ENCODE results near the gene PHPT1.
"Not testable (repeated sequence)": the region's sequence is repeated elsewhere in the genome, so short reads cannot be mapped to it uniquely, and the experiment has no call there.

PHPT1 gene

DNA sequence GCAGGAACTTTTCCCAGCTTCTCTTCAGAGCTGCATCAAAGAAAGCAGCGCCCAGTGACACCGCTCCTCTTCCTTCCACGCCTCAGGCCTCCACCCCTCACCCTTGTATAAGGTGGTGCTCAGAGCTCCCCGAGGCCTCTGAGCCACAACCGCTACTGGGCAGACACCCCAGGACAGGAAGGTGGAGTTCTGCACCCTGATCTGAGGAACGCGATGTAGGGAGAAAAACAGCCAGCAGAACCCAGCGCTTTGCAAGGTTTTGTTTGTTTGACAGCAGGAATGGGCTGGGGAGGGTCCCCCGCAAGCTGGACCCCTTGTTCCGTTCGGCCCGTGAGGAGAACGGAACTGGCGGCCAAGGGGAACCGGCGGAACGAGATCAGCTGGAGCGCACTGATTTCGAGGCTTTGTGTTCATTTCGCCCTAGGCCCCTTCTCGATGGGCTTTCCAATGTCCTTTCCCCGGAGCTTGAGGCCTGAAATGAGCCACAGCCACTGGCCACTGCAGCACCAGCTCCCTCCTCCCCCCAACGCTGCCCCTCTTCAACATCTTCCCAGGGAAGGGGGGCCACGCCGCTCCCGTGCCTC lies 12.8 kb downstream of the PHPT1 start:
- no peak for DNase-seq

DNA sequence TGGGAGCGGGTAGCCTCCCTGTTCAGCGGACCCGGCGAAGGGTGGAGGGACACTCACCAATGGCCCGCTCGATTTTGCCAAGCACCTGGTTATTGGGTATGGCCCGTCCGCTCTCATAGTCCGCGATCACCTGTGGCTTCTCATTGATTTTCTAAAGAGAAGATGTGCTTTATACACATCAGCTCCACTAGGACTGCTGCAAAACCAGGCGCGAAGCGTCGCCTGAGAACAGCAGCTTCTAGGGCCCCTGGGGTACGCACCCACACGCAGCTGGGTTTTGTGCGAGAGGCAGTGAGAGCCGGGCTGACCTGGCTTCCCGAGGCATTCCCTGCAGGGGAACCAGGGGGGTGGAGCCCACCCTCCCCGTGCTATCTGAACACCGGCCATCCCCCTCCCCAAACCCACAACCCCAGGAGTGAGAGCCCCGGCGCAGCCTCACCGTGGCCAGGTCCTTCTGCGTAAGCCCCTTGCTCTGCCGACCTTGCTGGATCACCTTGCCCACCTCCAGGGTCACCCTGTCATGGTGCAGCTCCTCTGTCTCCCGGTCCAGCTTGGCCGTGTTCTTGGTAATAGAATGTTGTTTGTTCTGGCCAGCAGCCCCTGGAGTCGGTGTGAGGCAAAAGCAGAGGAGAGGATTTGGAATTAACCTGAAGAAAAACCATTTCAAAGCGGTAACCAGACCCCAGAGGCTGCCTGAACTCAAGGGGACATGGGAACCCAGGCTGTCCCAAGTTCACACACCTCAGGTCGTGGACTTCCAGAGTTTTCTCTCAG lies 13.8 kb downstream of the PHPT1 start:
- DNase-seq, result no peak

DNA sequence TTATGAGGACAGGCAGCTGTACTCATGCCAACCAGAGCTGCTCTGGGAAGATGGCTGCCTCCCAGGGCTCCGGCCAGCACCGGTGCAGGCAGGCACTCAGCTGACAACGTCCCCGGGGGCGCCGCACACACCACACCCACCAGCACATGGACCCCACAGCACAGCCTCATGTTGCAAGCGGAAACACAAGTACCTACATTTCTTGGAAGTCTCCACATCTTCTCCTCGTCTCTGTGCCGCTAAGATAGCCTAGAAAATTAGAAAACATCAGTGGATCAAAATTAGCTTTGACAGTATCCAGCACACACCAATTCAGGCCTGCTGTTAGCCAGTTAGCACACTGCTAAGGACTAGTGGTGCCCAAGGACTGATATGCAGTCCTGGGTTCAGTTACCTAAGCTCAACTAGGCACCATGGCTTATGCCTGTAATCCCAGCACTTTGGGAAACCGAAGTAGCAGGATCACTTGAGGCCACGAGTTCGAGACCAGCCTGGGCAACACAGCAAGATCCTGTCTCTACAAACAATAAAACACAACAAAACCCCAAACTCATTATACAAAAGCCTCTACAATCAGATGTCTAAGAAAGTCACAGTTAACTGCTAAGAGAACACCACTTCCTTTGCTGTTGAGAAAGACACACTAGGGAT lies 14.5 kb downstream of the PHPT1 start:
- no peak for DNase-seq

DNA sequence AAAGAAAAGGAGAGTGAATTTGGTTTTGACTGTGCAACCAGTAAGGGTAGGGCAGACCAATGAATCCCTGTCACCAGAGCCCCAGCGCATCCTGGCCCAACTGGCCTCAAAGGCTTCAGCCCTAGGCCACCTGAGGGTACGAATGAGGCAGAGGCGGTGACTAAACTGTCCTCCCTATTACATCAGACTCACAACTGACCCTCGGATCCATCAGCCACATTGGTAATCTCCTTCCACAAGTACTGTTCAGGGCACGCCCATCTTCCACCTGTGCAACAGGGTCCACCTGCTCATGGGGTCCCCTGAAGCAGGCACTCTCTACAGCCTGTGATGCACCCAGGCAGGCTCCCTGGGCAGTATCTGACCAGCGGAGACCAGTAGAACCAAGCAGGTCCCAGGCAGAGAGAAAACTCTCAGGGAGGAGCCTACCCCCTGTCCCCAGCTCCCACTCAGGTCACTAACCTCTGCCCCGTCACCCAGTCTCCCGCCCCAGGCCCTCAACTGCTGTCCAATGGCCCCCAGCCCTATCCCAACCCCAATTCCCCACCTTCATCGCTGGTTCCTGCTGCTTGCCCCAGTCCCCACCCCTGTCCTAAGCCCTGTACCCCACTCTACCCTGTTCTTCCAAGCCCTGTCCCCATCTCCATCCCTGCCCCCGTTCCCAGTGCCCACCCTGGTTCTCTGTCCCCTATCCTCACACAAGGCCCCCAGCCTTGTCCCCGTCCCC lies 16.0 kb downstream of the PHPT1 start:
- no peak for DNase-seq

DNA sequence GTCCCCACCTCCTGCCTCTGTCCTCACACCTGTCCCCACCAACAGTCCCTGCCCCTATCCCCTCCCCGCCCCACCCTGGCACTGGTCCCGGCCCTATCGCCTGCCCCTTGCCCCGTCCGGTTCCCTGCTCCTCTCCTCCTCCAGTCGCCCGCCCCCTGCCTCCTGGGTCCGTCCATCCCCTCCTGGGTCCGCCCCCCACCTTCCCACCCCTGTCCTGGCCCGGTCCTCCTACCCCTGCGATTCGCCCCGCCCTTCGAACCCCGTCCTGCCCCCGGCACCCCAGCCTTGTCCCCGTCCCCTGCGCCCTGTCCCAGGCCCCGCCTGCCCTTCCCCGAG lies 16.5 kb downstream of the PHPT1 start:
- DNase-seq, result no peak

DNA sequence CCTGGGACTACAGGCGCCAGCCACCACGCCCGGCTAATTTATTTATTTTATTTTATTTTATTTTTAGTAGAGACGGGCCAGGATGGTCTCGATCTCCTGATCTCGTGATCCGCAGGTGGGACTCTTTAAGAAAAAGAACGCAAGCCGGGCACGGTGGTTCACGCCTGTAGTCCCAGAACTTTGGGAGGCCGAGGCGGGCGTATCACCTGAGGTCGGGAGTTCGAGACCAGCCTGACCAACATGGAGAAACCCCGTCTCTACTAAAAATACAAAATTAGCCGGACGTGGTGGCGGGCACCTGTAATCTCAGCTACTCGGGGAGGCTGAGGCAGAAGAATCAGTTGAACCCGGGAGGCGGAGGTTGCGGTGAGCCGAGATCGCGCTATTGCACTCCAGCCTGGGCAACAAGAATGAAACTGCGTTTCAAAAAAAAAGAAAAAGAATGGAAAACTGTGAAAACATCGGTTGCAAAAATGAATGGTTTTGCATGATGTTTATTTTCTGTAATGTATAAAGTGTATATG lies 17.8 kb downstream of the PHPT1 start:
- DNase-seq, result not testable (repeated sequence)

DNA sequence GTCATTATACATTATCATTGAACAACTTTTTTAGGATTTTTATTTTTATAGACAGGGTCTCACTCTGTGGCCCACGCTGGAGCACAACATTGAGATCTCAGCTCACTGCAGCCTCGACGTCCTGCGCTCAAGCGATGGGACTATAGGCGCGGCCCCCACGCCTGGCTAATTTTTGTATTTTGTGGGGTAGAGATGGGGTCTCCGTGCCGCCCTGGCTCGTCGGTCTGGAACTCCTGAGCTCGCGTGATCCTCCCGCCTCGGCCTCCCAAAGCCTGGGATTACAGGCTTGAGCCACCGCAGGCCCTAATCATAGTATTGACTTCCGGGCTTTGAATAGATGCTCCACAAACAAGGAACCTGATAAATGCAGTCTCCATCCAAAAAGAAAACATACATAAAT lies 18.3 kb downstream of the PHPT1 start:
- no peak for DNase-seq

DNA sequence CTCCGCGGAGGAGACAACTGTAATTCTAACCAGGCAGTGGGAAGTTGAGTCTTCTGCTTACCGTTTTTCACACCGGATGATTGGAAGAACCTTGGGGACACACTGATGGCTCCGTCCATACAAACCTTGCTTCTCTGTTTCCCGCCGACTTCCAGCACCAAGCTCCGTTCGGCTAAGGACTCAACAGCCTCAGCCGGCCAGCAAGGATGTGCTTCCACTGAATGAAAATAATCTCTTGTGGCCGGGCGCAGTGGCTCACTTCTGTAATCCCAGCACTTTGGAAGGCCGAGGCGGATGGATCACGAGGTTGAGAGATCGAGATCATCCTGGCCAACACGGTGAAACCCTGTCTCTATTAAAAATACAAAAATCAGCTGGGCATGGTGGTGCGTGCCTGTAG lies 18.7 kb downstream of the PHPT1 start:
- DNase-seq, result no peak

DNA sequence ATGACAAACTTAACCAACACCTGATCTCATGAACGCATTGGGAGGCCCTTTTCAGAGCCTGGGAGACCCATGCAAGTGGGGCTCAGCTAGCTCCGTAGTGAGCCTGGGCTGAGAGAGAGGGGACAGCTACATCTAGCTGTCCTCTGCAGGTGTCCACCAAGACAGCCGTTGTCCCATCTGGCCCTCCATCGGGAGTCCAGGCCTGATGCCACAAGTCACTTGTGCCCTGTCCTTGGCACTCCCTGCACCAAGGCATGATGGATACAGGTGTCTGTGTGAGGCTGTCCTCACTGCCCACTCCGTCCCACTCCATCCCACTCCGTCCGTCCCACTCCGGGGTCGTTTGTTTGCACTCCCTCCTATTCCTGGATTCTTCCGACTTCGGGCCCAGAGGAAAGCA lies 19.4 kb downstream of the PHPT1 start:
- no peak for DNase-seq

DNA sequence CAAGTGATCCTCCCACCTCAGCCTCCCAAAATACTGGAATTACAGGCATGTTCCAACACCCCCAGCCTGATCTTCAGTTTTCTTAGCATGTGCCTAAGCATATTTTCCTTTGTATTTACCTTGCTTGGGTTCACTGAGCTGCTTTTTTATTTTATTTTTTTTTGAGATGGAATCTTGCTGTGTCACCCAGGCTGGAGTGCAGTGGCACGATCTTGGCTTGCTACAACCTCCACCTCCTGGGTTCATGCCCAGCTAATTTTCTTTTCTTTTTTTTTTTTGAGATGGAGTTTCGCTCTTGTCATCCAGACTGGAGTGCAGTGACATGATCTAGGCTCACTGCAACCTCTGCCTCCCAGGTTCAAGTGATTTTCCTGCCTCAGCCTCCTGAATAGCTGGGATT lies 20.4 kb downstream of the PHPT1 start:
- not testable (repeated sequence) for DNase-seq

DNA sequence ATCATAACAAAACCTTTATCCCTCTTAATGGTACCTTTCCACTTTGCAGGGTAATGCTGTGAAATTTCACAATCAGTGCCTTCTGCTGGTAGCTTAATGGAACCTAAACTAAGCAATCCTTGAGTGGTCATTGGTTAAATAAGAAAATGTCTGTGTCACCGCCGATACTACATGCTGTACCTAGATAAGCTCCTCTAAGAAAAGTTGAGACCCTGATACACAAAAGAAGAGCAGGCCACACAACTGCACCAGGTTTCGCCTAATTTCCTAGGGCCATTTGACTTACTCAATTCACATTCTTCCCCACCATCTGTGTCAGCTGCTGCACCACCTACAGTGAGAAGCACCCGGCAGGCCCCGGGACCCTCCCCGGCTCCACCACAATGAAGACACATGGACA lies 25.9 kb downstream of the PHPT1 start:
- no peak for DNase-seq

DNA sequence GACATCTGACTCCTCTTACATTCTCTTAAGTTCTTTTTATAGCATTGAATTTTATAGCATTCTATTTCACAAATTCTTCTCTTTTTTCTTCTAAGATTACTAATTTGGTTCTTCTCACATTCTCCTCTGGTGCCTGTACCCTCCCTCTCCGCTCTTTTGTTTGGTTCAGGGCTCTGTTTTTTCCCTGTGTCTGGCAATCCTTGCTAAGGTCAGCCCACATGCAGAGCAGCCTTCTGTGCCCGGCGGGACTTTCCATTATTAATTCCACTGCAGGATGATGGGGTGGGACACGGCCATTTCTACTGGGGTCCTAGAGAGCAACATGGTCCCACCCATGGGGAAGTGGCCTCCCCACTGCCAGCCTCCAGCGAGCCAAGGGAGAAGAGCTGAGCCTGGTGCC lies 27.3 kb downstream of the PHPT1 start:
- DNase-seq, result no peak

DNA sequence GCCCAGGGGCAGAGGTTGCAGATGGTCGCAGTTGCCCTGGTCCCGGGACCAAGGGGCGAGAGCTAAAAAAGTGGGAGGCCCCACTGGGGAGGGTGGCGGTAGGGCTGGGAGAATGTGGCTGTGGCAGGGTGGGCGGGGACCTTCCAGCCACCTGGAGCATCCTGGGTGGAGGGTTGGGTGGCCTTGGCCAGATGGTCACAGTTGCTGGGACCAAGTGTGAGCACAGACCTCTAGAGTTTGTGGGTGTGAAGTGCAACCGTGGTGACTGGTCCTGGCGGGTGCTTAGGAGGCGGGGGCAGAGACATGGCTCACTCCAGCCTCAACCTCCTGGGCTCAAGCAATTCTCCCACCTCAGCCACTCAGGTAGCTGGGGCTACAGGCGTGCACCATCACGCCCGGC lies 31.4 kb downstream of the PHPT1 start:
- DNase-seq, result no peak

DNA sequence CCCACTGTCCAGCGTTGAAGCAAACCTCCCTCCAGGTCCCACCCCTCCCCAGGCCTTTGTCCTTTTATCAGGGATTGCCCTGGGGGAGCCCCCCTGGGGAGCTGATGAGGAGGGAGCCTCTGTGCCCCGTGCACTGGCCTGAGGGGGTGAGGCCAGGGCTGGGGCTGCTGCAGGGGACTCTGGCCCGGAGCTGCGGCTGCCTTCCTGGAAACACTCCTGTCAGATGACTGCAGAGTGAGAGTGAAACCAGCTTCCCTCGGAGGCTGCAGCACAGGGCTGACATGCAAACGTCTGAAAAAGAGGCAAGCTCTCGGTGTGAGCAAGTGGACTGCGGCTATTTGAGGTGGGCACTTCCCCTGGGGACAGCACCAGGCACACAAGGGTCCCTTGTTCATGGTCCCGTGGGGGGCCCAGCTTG lies 32.5 kb downstream of the PHPT1 start:
- no peak for DNase-seq

DNA sequence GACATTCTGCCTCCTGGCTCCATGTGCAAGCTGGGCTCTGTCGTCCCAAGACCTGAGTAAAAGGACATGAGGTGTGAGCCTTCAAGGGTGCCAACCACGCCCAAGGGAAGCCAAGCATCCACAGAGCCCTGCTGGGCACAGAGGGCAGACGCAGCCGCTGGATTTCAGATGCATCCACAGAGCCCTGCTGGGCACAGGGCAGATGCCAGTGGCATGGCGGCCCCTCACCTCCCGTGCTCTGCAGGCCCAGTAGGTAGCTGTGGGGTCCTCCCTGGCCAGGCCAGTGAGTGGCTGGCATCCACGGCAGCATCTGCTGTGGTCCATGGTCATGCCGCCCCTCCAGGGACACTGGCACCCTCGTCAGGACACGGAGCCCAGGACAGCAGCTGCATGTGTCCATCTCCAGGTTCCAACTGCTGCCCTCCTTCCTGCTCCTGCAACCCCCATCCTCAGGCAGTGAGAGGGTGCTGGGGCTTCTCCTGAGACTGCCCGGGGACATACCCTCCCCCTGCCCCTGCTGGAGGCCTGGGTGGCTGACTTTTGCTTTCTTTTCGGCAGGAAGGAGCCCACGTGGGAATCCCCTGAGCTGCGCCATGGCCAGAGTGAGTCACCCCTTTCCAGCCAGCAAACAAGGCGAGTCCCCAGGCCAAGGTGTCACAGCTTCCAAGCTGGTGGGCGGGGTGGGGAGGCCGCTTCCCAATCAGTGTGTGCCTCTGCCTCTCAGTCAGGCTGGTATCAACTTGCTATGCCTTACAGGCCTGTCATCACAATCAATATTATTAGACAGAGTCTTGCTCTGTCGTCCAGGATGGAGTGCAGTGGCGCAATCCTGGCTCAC lies 33.1 kb downstream of the PHPT1 start:
- DNase-seq, result peak; percentile 67

DNA sequence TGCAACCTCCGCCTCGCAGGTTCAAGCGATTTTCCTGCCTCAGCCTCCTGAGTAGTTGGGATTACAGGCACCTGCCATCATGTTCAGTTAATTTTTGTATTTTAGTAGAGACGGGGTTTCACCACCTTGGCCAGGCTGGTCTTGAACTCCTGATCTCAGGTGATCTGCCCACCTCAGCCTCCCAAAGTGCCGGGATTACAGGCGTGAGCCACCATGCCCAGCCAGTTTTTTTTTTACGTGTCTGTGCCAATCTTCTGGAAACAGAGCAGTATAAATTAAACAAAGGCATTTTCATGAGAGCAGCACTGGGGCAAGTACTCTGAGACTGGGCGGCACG lies 33.7 kb downstream of the PHPT1 start:
- DNase-seq, result not testable (repeated sequence)

DNA sequence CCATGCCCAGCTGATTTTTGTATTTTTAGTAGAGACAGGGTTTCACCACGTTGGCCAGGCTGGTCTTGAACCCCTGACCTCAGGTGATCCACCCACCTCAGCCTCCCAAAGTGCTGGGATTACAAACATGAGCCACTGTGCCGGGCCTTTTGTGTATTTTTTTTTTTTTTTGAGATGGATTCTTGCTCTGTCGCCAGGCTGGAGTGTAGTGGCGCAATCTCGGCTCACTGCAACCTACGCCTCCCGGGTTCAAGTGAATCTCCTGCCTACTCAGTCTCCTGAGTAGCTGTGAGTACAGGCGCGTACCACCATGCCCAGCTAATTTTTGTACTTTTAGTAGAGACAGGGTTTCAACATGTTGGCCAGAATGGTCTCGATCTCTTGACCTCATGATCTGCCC lies 34.5 kb downstream of the PHPT1 start:
- not testable (repeated sequence) for DNase-seq

DNA sequence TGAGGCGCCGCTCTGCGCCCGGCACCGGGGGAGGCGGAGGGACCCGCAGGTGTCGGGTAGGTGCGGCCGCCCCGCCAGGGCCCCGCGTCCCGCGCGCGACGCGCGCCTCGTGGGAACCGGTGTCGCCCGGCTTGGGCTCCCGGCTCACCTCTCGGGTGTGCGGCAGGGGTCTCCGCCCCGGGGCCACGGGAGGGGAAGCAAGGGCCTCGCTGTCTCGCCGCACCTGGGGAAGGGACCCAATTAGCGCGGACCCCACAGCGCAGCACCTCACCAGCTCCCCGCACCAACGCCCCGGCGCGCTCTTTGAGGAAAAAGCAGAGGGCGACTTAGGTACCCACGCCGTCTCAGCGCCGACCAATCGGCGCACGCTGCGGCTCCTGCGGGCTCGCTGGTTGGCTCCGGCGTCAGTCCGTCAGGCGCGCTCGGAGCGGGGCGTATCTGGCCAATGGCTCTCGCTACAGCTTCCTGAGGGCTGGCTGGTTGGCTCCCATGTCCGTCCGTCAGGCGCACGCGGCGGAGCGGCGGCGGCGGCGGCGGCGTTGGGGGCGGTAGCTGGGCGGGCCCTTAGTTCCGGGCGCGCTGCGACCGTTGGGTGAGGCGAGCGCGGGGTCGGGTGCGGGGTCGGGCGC lies 36.9 kb downstream of the PHPT1 start, which contains the start of gene TRAF2:
Gene TRAF2 (plus strand): TSS at position 567 of the 629 bp plus-strand sequence. CDS start 12,225 bp downstream, outside the sequence.
- peak; percentile 99 for DNase-seq

DNA sequence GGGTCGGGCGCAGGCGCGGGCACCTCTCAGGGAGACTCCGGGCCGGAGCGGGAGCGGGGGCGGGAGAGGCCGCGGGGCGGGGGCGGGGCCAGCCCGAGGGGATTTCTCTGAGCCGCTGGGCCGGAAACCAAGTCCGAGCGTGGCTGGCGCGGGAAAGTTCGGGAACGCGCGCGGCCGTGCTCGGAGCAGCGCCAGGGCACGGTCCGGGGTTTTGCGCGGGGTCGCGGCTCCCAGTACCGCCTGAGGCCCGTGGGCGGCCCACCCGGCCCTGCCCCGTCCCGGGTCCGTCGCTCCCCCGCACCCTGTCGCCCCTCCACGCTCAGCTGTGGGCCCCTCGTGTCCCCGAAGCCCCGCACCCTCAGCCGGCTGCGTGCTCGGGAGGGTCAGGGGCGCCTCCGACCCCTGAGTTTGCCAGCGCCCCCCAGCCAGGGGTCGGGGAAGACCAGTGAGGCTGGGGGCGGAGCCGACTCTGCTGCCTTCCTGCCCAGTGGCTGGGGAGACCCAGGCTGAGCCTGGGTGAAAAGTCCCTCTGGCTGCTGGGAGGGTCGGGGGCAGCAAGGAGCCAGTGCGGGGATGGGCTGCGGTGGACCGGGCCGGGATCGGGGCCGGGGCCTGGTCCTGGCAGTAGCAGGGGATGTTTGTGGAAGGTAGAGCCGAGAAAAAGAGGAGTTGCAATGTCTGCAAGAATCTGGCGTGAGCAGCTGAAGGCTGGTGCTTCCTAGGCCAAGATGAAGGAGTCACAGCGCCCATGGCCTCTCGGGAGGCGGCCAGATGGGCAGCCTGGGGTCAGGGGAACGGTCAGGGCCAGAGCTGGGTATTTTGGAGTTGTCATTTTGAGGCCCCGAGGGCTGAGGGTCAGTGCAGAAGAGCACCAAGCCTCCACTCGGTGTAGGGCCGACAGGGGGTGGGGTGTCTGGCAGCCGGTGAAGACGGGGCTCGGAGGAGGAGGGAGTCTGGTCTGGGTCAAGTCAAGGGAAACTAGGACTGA lies 37.7 kb downstream of the PHPT1 start:
- no peak for DNase-seq

DNA sequence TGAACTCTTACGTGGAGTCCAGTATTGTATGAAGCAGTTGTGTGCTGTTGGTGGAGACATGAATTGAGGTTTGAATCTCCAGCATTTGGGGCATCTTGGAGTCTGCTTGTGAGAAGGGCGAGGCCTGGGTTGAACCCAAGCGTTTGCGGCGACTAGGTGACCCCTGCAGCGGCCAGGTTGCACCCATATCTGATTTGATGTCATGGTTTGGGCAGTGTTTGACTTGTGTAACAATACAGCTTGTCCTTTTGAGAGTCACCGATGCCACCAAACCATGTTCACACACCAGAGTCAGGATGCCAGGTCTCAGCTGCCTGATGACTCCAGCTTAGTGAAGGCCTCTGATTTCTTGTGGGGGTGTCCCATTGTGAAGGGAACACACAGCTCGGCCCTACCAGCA lies 39.2 kb downstream of the PHPT1 start:
- no peak for DNase-seq

DNA sequence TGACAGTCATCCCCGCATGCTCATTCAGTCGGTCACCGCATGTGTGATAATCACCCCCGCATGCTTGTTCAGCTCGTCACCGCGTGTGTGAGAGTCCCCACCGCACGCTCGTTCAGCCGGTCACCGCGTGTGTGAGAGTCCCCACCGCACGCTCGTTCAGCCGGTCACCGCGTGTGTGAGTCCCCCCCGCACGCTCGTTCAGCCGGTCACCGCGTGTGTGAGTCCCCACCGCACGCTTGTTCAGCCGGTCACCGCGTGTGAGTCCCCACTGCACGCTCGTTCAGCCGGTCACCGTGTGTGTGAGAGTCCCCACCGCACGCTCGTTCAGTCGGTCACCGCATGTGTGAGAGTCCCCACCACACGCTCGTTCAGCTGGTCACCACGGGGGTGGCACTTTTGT lies 40.6 kb downstream of the PHPT1 start:
- no peak for DNase-seq

Data from fibroblast of skin of right biceps (primary cell).